GM12873 (cell line): Measurements from ENCODE around the gene SCN10A.
A peak's percentile ranks its signal among the peaks of the same experiment; 100 is the strongest.

Experiments
- TF ChIP-seq, protein P1 (sequence below): IDR thresholded peaks from 2 replicates; pipeline ENCODE4 v1.5.1; 2012; ENCODE audit warnings: low read depth, mild to moderate bottlenecking, moderate library complexity, low read length, control low read depth; ENCODE audit not compliant: insufficient read depth; ENCODE audit errors: missing control alignments

Gene SCN10A

DNA sequence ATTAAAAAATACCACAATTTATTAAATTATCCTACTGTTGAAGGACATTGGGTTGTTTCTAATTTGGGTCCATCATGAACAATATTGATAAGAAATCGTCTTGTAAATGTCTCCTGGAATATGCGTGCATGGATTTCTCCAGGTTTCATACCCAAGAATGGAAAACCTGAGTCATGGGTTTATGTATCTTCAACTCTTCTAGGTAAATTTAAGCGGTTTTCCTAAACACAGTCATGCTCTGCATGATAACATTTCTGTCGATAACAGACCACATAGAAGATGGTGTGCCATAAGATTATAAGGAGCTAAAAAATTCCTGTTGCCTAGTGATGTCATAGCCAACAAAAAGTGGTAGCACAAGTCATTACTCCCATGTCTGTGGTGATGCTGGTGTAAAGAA is 126.7 kb downstream of the SCN10A start:
- TF ChIP-seq, protein P1, sequence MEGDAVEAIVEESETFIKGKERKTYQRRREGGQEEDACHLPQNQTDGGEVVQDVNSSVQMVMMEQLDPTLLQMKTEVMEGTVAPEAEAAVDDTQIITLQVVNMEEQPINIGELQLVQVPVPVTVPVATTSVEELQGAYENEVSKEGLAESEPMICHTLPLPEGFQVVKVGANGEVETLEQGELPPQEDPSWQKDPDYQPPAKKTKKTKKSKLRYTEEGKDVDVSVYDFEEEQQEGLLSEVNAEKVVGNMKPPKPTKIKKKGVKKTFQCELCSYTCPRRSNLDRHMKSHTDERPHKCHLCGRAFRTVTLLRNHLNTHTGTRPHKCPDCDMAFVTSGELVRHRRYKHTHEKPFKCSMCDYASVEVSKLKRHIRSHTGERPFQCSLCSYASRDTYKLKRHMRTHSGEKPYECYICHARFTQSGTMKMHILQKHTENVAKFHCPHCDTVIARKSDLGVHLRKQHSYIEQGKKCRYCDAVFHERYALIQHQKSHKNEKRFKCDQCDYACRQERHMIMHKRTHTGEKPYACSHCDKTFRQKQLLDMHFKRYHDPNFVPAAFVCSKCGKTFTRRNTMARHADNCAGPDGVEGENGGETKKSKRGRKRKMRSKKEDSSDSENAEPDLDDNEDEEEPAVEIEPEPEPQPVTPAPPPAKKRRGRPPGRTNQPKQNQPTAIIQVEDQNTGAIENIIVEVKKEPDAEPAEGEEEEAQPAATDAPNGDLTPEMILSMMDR, result no peak

DNA sequence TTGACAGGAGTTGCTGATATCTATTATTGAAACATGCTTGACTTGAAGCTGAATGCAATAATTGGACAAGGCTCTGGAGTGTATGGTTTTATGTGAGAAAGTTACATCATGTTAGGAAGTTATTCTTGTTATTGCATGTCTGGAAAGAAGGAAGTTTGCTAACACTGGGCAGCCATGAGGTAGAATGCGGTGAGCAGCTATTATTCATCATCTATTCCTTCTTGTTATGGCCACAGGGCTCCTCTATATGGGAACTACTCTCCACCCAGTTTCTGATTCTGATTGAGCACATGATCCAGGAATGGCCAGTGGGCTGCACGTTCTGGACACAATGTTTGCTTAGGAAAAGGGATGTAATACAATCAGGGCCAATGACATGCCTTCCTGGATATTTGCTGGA is 128.7 kb downstream of the SCN10A start:
- TF ChIP-seq, protein P1, result no peak

DNA sequence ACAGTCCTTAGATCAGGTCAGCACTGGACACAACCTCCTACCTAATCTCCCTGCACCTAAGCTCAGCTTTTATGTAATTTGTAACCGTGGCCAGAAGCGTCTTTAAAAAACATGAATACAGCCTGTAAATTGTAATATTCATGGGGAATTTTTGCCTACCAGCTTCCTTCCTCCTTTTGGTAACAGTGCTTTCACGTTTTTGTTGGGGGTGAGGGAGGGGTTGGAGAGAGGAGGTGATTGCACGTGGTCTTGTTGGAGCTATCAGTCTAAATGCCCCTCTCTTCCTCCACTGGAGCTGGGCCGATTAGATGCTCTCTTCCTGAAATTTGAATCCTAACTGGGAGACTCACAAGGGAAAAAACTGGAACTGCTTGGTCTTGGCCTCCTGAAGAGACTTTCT is 131.5 kb downstream of the SCN10A start:
- TF ChIP-seq, protein P1, result no peak

DNA sequence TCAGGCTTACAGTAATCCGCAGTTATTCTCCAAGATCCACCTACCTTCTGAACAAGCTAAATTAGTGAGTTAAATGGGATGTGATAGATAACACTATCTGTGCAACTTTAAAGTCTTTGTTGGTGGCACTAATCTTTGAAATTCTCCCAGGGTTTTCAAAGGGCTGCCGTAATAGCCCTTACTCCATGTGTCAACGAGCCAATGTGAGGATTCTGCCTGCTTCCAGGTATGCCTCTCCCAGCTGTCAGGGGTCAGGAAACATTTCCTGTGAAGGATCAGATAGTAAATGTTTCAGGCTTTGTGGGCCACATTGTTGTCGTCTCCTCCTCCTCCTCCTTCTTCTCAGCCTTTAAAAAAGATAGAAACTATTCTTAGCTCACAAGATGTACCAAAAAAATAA is 146.3 kb downstream of the SCN10A start:
- TF ChIP-seq, protein P1, result no peak

DNA sequence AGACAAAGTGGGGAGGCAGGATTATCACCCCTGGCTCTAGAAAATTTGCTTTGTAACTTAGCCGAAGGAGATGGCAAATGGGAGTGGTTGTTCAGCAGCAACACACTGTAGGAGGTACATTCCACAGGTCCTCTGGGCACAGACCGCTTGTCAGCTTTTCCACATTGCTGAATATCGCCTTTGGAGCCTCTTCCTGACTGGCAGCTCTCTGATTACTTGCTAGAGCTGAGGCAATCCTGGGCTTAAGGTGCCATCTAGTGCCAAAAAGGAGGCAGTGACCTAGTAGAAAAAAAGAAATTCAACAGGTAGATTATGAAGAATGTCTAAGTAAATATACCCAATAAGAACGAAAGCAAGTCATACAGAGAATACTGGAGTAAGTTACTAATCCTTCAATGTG is 153.5 kb downstream of the SCN10A start:
- TF ChIP-seq, protein P1, result peak; percentile 45

DNA sequence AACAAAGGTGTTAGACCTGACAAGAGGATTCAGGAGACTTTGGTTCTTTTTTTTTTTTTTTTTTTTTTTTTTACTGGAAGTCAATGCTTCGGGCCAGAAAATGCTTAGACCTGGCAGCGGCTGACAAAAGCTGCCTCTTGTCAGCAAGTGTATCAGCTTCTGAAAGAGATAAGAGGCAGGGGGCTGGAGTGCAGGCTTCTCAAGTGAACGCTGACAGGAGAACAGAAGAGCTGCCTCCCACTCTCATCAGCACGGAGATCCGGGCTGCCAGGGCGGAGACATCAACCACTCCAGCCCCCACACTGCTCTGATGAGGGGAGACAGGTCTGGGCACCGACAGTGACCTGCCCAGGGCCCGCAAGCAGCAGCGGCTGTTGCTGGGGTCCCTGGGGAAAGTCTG is 157.2 kb downstream of the SCN10A start:
- TF ChIP-seq, protein P1, result no peak

DNA sequence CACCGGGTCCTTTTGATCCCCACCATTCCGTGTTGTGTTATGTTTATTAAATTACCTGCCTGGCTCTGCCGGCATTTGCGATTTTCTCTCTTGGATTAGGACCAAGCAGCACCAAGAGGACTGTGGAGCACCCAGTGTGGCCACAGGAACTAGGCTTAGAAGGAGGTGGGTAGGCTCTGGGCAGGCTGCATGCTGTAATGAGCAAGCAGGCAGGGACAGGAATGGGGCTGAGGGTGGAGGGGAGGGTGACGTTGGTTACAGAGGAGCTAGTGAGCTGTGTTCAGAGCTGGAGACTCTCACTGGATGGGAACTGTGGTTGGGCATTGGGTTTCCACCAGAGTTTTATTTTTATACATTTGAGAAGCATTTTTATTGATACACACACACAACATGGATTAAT is 158.6 kb downstream of the SCN10A start:
- TF ChIP-seq, protein P1, result no peak
